HepG2 (cell line): Measurements from ENCODE around the gene ANK3. TPM values are rescaled to one million over a fixed set of nuclear protein-coding genes. Genes with fewer than 3 reads are reported as not detected.

Experiments used
- ATAC-seq: fragments of 200-7000 bp; cut with Tn5 transposase; 3 replicates; pipeline ENCODE4 v1.9.1; 2020; ENCODE audit warnings: mild to moderate bottlenecking, moderate library complexity
- BruUV-seq: library from RNA; stranded (reverse); fragments of 400-500 nt; replicated peaks from 2 replicates; lab custom pipeline; 2021; lab: Mats Ljungman, UMichigan
- CTCF ChIA-PET: fragments of 300-600 bp; formaldehyde crosslinking; extraction: SDS; loops from one replicate; lab custom pipeline; 2021; ENCODE audit warnings: low total read pairs, inconsistent platforms, low intra/inter-chr PET ratio; lab: Yijun Ruan, JAX
- POLR2A ChIA-PET: fragments of 350-600 bp; sonication (Branson Sonifier 250); formaldehyde crosslinking; loops from one replicate; lab custom pipeline; 2020; ENCODE audit warnings: antibody characterized with exemption, inconsistent platforms; lab: Yijun Ruan, JAX
- DNase-seq: peaks from one replicate; pipeline ENCODE4 v3.0.0-alpha.2; 2015; ENCODE audit warnings: low spot score
- FAIRE-seq: peaks from 3 replicates; lab custom pipeline; 2011; peaks lifted over from hg19 to GRCh38; lab: Jason Lieb, UNC
- H2AFZ ChIP-seq: one replicate; pipeline ENCODE4 v1.6.1; 2011; ENCODE audit warnings: low read length, inconsistent platforms
- H3K27ac ChIP-seq: fragments of 300-600 bp; 3 replicates; pipeline ENCODE4 v1.8.0; 2011; ENCODE audit warnings: mixed run types, mild to moderate bottlenecking, mixed read lengths, low read length, inconsistent platforms; ENCODE audit not compliant: insufficient read depth; ENCODE audit errors: extremely low read length
- H3K27me3 ChIP-seq, 2 experiments: fragments of 200-600 bp in 1 of 2; 2 replicates in 1 of 2; 3 replicates in 1 of 2; pipeline versions ENCODE4 v1.6.0 to v1.8.0; 2011; ENCODE audit warnings: low read length in 2 of 2, mild to moderate bottlenecking in 2 of 2, moderate library complexity in 2 of 2, inconsistent platforms in 1 of 2; ENCODE audit not compliant: insufficient read depth in 2 of 2, control insufficient read depth in 1 of 2
- H3K36me3 ChIP-seq, 2 experiments: fragments of 200-600 bp in 1 of 2; replicated peaks in 1 of 2; 2 replicates in 1 of 2; 3 replicates in 1 of 2; pipeline versions ENCODE4 v1.5.1 to v1.8.0; 2011; ENCODE audit warnings: low read length in 2 of 2, inconsistent platforms in 1 of 2; ENCODE audit not compliant: insufficient read depth in 2 of 2, control insufficient read depth in 1 of 2
- H3K4me1 ChIP-seq: 2 replicates; pipeline ENCODE4 v1.5.1; 2012; ENCODE audit warnings: low read length, inconsistent platforms; ENCODE audit not compliant: insufficient read depth
- H3K4me2 ChIP-seq: 2 replicates; pipeline ENCODE4 v1.6.0; 2011; ENCODE audit warnings: low read depth, low read length, inconsistent platforms
- H3K4me3 ChIP-seq, 3 experiments: fragments of 200-600 bp in 1 of 3; sonication (generic), shearing (Covaris generic) in 1 of 3; replicated peaks in 1 of 3; 2 replicates each; pipeline ENCODE4 v1.5.1; 2011 to 2016; ENCODE audit warnings: low read length in 3 of 3, inconsistent platforms in 2 of 3, low read depth in 2 of 3, mild to moderate bottlenecking in 2 of 3, control low read depth in 1 of 3, mixed read lengths in 1 of 3; ENCODE audit not compliant: insufficient read depth in 1 of 3
- H3K79me2 ChIP-seq: one replicate; pipeline ENCODE4 v1.6.1; 2011; ENCODE audit warnings: low read length, inconsistent platforms; ENCODE audit not compliant: insufficient read depth
- H3K9ac ChIP-seq: 2 replicates; pipeline ENCODE4 v1.6.0; 2011; ENCODE audit warnings: mild to moderate bottlenecking, low read depth, low read length, inconsistent platforms; ENCODE audit not compliant: insufficient read depth
- H3K9me3 ChIP-seq: 2 replicates; pipeline ENCODE4 v1.5.1; 2012; ENCODE audit warnings: mild to moderate bottlenecking, low read length
- H4K20me1 ChIP-seq: 2 replicates; pipeline ENCODE4 v1.6.0; 2011; ENCODE audit warnings: inconsistent platforms, mild to moderate bottlenecking, low read length, moderate library complexity; ENCODE audit not compliant: insufficient read depth
- AHDC1 ChIP-seq: sonication (generic); formaldehyde crosslinking; IDR thresholded peaks from 2 replicates; pipeline ENCODE4 v1.5.1; 2020; ENCODE audit warnings: mild to moderate bottlenecking, missing genetic modification reagents, borderline replicate concordance
- MLX ChIP-seq: IDR thresholded peaks from 2 replicates; pipeline ENCODE4 v1.6.1; 2016
- PPARG ChIP-seq: conservative IDR thresholded peaks from 2 replicates; pipeline ENCODE4 v1.6.1; 2016; ENCODE audit warnings: missing biosample characterization, missing genetic modification reagents
- PRDM10 ChIP-seq: sonication (generic); formaldehyde crosslinking; IDR thresholded peaks from 2 replicates; pipeline ENCODE4 v1.4.0; 2020; ENCODE audit warnings: low read depth, missing genetic modification reagents
- RBM39 ChIP-seq: fragments of 200-400 bp; formaldehyde crosslinking; IDR thresholded peaks from one replicate; pipeline ENCODE4 v1.6.1; 2018; ENCODE audit warnings: antibody characterized with exemption, mild to moderate bottlenecking, low read depth, low read length; ENCODE audit not compliant: poor library complexity, severe bottlenecking
- THAP9 ChIP-seq: sonication (generic); formaldehyde crosslinking; IDR thresholded peaks from 2 replicates; pipeline ENCODE4; 2020; ENCODE audit warnings: missing genetic modification reagents, mild to moderate bottlenecking, borderline replicate concordance
- ZNF205 ChIP-seq: IDR thresholded peaks from 2 replicates; pipeline ENCODE4 v1.6.1; 2018; ENCODE audit warnings: missing biosample characterization, missing genetic modification reagents
- ZNF543 ChIP-seq: sonication (generic); formaldehyde crosslinking; IDR thresholded peaks from 2 replicates; pipeline ENCODE4 v1.4.0; 2020; ENCODE audit warnings: mild to moderate bottlenecking, missing genetic modification reagents
- WGBS: methylation state at CpG from one replicate; pipeline ENCODE4 v1.1.6; 2017; ENCODE audit warnings: low lambda C conversion rate; 5-methylcytosine and 5-hydroxymethylcytosine counted together
- in situ Hi-C: cut with HindIII; loops from 2 replicates; pipeline ENCODE4 v1.10.0; 2017; ENCODE audit warnings: low pct_unique_long_range_greater_than_20kb; ENCODE audit not compliant: extremely low pct_ligation_motif_present
- intact Hi-C: fragments of 100-400 bp; cut with micrococcal nuclease; formaldehyde crosslinking; loops from one replicate; pipeline ENCODE4 v1.10.0; 2022; ENCODE audit not compliant: unreplicated experiment
- polyA plus RNA-seq, 8 experiments: library from polyadenylated mRNA; depleted of rRNA in 3 of 8; stranded (reverse) in 7 of 8; unstranded in 1 of 8; fragments of >200 nt; fragmentation: Illumina TruSeq in 4 of 8; extraction: Trizol in 4 of 8; gene quantifications; 2 replicates each; pipeline versions ENCODE4 v1.2.1 to v1.2.3, GENCODE V29; 2011 to 2016; ENCODE audit warnings: low read depth in 4 of 8, missing spikeins in 1 of 8, mixed read lengths in 1 of 8; ENCODE audit not compliant: insufficient read depth in 1 of 8
- total RNA-seq, 5 experiments: library from RNA; depleted of rRNA; stranded (reverse); fragments of >200 nt; fragmentation: Illumina TruSeq; extraction: Trizol; gene quantifications; 2 replicates each; pipeline ENCODE4 v1.2.3, GENCODE V29; 2016; ENCODE audit warnings: low read depth in 1 of 5

Gene ANK3
- total and polyA plus RNA-seq, 2 of the 13 experiments (the other 11 are each of a cell fraction or from before 2014, with no cell fraction given): not detected

GRCh38 chr10:60277656-60278055 is 112.0 kb downstream of the ANK3 start:
- Histone ChIP-seq H3K4me1 (peaks cover 5% of the 10 kb centered on the region), H3K4me2 (no peak overlapping the region), H3K36me3 (no peaks in the 10 kb centered on the region), H3K79me2 (no peaks in the 10 kb centered on the region), H2AFZ (no peak overlapping the region), H3K27ac (no peak overlapping the region), H3K4me3 (no peak overlapping the region), H3K9ac (no peak overlapping the region), H3K27me3 (no peaks in the 10 kb centered on the region), H4K20me1 (peaks cover 2% of the 10 kb centered on the region; the same call in 1 of the 2 replicates), H3K9me3 (no peaks in the 10 kb centered on the region)
- in situ Hi-C loops (no loop called here), intact Hi-C loops (no loop called here)
- WGBS: 0% methylated on average over 1 of the region's 1 CpG
- ATAC-seq (no peak), FAIRE-seq (no peak), DNase-seq (no peak)
- BruUV-seq: no TSS peak
- CTCF ChIA-PET: no interaction called here
- POLR2A ChIA-PET: no interaction called here
- TF ChIP-seq RBM39 (no peak), PRDM10 (no peak), THAP9 (no peak), ZNF205 (no peak), AHDC1 (CRISPR knock-in tag) (no peak), MLX (CRISPR knock-in tag) (no peak), ZNF543 (CRISPR knock-in tag) (no peak), PPARG (no peak)
